Activated CD8-positive, alpha-beta memory T cell treated with anti-CD3 and anti-CD28 coated beads, Interleukin-2, amount 50 U/mL, for 24 hours (primary cell): ENCODE data around the gene PEX26.
"Not testable (repeated sequence)": the region's sequence is repeated elsewhere in the genome, so short reads cannot be mapped to it uniquely, and the experiment has no call there.

Experiments
- DNase-seq: peaks from one replicate; pipeline ENCODE4 v3.0.0-alpha.2; 2020; ENCODE audit errors: extremely low read depth

PEX26 gene

DNA sequence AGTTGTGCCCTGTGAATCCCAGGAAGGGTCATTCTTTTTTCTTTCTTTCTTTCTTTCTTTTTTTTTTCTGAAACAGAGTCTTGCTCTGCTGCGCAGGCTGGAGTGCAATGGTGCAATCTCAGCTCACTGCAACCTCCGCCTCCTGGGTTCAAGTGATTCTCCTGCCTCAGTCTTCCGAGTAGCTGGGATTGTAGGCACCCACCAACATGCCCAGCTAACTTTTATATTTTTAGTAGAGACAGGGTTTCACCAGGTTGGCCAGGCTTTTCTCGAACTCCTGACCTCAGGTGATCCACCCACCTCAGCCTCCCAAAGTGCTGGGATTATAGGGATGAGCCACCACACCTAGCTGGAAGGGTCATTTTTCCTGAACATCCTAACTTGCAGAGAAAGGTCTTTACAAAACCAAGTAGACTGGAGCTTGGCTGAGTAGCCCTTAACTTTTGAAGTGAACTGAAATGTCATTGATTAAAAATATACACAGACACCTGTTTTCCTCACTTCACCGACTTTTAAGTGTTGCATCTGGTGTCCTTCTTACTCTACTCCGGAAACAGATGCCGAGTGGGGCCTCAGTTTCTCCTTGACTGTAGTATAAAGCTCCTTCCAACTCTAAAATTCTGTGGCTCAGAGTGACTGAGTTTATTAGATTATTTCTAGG, 6.4 kb upstream of the PEX26 start:
- DNase-seq: not testable (repeated sequence)

DNA sequence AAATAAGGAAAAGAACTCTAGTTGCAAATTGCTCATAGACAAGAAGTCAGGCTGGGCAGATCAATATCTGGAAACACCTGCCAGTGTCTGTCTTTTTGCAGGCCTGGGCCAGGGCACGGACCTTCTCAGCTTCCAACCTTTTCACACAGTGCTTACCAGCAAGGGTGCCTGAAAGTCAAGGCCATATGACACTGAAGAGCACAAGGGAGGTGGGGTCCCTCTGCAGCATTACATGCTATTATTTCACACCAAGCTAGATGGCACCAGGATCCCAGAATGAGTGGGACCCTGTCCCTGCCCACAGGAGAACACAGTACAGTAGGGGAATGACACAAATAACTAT, 5.9 kb upstream of the PEX26 start:
- no peak for DNase-seq

DNA sequence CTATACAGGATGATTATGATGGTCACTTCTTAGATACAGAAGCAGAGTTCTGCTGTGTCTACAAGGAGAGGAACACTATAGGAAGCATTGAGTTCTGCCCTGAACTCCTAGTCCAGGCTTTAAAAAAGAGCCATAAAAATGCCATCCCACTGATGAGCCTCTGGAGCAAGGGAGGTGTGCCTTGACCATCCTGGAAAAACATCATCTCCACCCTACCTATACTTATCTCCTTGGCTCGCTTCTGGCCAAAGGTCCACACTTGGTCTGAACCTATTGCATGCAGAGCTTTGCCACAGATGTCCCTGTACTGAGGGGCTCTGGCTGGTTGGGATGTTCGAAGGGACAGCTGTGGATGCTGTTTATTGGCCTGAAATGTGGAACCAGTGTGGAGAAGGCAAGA, 4.3 kb upstream of the PEX26 start:
- DNase-seq: no peak

DNA sequence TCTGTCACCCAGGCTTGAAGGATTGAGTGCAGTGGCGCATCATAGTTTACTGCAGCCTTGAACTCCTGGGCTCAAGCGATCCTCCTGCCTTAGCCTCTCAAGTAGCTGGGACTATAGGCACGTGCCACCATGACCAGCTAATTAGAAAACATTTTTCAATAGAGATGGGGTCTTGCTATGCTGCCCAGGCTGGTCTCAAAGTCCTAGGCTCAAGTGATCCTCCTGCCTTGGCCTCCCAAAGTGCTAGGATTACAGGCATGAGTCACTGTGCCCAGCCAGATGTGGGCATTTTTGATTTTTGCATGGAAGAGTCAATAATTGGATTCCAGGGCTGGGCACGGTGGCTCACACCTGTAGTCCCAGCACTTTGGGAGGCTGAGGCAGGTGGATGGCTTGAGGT, 3.9 kb upstream of the PEX26 start:
- DNase-seq: not testable (repeated sequence)

DNA sequence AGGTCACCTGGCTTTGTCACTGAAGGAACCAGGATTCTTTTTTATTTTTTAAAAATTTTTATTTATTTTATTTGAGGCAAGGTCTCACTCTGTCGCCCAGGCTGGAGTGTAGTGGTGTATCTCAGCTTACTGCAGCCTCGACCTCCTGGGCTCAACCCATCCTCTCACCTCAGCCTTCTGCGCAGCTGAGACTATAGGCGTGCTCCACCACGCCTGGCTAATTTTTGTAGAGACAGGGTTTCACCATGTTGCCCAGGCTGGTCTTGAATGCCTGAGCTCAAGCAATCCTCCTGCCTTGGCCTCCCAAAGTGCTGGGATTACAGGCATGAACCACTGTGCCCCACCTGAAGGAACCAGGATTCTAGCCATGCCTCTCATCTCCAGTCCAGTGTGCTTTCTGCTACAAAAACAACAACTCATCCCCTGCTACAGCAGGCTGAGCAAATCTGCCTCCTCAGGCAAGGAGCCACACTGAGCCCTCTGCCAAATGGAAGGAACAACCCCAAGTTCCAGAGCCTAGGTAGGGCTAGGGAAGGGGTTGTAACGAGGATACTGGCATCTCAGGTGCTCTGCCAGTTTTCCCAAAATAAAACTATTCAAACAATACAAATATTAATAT, 2.6 kb upstream of the PEX26 start:
- no peak for DNase-seq

DNA sequence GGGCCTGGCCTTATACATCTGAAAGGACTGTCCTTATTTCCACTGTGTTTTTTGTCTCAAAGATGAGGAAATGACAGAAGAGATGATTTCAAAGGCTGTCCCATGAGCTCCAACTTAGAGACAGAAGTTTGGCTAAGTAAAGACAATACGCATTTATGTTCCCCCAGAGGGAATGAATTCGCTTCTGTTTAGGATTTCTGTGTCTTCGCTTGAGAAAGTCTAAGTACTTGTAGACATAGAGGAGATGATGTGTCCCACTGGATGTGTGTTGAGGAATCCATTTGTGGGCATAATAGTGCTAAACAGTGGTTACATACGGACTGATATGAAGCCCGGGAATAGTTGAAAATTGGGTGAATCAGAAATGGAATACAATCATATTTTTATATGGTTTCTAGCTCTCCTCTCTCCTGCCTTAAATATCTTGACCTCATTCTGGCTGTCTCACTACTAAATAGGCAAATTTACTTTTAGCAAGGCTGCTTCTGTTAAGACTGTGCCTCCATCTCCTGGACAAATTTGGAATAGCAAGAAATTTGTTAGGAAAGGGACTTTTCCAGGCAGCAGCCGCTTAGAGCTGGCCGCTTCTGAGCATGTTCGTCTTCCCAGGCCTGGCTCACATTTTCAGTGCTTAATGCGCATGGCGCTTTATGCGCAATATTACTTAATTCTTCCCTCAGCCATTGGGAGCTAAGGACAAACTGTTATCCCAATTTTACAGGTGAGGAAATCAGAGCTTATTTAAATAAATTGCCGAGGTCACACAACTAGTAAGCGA, 1.9 kb upstream of the PEX26 start:
- no peak for DNase-seq

DNA sequence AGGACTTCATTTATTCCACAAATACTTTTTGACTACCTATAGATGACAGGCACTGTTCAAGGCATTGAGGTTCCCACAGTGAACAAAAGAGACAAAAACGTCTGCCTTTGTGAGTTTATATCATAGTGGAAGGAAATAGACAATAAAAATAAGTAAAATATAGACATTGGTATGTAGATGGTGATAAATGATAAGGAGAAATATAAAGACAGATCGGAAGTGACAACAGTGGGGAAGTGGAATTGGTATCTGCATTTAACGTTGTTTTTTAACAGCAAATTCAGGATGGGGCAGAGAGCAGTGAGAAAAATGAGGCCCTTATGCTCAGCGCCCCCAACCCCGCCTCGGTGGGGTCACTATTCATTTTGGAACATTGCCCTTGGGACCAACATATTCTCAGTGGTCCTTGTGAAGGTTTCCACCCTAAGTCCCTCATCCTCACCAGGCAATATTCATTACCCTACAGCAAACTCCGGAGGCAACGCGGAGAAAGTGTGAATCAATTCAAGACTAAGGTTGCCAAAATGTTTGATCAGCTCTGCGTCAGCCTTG, 627 bp upstream of the PEX26 start:
- no peak for DNase-seq

DNA sequence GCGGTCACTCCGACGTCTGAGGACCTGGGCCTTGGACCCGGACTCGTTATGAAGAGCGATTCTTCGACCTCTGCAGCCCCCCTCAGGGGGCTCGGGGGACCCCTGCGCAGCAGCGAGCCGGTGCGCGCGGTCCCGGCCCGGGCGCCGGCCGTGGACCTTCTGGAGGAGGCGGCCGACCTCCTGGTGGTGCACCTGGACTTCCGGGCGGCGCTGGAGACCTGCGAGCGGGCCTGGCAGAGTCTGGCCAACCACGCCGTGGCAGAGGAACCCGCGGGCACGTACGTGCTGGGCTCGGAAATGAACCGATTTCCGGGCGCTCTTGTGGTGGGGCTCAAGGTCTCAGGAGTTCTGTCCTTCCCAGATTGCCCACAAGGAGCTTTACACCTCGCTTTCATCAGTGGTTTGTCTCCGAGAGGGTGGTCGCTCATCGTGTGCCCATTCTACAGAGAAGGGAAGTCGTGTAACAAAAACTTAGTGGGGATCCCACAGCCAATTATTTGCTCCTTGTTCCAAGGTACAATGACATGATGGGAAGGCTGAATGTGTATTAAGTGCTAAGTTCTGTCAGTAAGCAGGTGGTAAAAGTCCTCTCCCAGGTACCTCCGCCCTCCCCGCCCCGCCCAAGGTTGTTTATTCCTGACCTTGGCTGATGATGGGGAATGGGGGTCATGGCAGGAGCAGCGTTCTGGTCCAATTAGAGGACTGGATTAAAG, 695 bp downstream of the PEX26 start:
- DNase-seq: no peak

DNA sequence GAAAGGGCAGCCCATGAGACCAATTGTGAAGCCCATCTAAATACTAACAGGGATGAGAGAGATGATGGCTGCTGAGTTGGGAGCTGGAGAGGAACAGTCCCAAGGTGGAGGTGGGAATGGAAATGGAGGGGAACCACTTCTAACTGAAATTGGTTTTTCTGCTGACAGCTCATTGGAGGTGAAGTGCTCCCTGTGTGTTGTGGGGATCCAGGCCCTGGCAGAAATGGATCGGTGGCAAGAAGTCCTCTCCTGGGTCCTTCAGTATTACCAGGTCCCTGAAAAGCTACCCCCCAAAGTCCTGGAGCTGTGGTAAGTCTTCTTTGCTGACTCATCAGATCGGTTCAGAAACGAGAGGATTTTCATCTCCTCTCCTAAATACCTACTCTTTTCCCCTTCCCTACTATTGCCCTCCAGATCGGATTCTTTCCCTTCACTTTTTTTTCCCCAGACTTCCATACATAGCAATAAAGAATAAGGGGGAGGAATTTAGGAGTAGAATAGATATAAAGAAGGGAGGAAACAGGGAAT, 2.0 kb downstream of the PEX26 start:
- no peak for DNase-seq

DNA sequence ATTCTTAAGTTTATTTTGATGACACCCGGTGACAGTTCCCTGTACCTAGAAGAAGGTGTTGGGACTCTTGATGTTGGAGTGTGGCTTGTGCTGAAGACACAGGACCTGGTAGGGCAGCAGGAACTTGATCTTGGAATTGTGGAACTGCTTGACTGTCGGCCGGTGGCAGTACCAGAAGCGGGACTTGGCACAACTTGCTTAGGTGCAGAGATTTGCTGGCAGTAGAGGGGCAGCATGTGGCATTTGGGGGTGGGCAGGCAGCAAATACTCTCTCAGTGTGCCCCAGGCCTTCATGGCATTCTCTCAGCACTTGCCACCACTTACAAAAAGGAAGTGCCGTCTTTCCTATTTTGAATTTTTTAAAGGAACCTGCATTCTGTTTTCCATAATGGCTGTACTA, 3.6 kb downstream of the PEX26 start:
- DNase-seq: no peak

DNA sequence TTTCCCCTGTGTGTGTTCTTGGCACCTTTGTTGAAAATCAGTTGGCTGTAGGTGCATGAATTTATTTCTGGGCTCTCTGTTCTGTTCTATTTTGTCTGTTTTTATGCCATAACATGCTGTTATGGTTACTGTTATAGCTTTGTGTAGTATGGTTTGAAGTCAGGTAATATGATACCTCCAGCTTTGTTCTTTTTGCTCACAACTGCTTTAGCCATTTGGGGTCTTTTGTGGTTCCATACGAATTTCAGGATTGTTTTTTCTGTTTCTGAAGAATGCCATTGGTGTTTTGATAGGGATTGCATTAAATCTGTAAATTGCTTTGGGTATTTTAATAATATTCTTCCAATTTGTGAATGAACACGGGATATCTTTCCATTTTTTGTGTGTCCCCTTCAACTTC, 4.7 kb downstream of the PEX26 start:
- DNase-seq: no peak

DNA sequence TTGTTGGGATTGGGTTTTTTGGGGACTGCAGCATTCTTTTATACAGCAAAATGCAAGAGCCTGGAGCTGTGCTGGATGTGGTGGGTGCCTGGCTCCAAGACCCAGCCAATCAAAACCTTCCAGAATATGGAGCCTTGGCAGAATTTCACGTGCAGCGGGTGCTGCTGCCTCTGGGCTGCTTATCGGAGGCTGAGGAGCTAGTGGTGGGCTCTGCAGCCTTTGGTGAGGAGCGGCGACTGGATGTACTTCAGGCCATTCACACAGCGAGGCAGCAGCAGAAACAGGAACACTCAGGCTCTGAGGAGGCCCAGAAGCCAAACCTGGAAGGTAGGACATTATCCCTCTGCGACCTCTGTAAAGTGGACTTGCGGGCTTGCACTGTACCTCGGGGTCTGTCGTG, 5.6 kb downstream of the PEX26 start:
- no peak for DNase-seq

DNA sequence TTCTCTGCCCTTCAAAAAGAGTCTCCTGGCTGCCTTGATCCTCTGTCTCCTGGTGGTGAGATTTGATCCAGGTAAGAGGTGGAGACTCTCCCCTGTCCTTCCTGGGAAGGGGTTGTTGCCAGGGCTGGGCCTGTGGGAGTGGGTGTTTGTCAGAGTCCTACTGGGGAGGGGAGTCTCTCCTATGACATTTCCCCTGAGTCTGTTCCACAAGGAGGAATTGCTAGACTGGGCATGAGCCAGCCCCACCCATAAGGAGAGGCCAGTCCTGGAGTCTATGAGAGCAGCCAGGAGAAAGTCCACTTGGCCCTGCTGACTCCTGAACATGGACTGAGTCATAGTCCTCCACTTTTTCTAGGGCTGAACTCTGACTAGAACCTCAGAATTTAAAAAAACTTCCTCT, 7.4 kb downstream of the PEX26 start:
- no peak for DNase-seq

DNA sequence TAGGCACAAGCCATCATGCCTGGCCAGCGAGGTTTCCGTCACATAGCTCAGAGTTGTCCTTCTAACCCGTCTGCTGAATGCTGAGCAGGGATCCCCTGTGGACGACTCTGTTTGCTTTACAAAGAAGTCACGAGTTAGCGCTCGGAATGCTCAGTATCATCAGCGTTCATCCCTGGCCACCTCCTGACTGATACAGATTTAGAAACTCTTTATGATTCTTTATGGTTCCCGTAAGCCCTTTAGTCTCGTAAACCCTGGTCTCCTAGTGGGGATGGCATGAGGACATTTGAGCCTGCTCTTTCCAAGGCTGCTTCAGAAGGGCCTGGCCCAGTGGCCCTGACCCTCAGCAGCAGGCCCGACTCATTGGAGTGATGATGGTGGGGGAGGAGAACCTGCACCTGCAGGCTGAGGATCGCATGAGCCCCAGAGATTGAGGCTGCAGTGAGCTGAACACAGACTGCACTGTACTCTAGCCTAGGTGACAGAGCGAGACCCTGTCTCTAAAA, 9.6 kb downstream of the PEX26 start:
- no peak for DNase-seq

DNA sequence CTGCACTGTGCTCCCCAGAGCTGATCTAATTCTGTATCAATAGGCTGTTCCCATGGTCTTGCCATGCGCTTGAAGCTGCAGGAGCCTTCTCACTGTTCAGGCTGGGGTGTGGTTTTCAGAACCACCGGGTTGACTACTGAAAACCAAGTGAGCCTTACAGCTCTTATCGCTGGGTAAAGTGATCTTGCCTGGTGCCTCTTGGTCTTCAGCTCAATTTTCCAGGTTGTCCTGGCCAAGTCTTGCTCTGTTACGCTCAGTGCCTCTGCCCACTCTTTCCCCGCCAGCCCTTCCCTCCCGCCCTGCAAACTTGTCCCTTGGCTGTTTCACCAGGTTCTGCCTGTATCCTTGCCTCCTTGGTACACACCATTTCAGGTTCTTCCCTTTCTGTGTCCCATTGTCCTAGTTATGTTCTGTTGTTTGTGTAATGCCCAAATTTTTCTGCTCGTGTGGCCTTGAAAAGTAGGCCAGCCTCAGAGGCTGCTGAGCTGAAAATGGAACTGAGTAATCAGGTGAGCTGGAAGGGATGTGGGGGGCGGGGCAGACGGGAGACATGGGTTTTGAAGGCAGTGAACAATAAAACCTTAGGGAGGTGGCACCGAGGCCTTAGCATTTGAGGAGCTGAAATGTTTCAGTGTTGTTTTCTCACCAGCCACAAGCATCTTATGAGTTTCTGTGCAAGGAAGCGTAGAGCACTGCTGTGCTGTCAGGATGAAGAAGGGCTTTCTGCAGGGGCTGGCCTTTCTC, 11.2 kb downstream of the PEX26 start:
- no peak for DNase-seq

DNA sequence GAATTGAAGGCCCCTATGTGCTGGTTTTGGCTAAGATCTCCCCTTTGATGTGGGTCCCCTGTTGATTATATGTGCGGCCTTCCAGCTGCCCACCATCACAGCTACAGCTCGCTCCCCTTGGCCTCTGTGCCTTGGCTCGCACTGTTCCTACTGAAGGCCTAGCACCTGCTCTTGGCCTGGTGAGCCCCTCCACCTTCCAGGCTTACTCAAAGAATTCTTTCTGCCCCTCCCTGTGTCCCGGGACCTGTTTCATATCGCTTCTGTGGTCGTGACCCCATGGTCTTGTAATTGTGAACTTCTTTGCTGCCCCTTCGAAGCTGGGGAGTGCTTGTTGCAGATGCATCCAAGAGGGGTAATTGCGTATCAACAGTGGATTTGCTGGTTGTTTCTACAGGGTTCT, 12.5 kb downstream of the PEX26 start:
- DNase-seq: no peak

DNA sequence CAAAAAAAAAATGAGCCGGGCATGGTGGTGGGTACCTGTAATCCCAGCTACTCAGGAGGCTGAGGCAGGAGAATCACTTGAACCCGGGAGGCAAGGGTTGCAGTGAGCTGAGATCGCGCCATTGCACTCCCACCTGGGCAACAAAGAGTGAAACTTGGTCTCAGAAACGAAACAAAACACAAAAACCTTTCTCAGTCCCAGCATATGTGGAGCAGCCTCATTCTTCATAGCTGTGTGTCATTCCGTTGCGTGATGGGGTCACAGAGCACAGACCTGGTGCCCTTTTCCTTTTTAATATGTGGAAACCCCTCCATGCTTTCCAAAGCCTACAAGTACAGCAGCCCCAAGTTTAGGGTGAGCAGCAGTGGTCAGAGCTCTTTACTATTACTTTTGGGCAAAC, 13.7 kb downstream of the PEX26 start:
- no peak for DNase-seq

DNA sequence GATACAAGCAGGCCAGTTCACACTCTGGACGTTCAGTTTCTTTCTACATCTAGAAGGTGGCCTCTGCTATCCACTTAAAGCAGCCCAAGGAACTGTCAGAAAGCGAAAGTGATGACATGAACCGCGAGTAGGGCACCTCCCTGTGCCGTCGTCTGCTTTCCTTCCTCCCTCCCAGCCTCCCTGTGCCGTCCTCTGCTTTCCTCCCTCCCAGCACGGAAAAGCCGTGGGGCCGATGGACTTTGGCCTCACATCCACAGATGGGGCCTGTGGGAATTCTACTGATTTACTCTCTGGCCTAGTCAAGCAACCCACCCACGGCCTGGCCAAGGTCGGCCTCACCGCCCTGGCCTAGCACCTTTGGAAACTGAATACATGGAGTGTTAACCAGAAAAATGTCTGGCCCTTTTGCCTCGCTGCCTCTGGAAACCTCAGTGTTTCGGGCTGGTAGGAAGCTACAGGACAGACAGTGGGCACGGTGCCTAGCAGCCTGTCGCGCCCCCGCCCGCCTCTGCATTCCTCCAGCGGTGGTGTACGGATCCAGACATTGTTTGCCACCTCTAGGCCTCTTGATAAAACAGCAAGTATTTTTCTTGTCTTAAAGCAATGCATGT, 14.2 kb downstream of the PEX26 start:
- DNase-seq: no peak

DNA sequence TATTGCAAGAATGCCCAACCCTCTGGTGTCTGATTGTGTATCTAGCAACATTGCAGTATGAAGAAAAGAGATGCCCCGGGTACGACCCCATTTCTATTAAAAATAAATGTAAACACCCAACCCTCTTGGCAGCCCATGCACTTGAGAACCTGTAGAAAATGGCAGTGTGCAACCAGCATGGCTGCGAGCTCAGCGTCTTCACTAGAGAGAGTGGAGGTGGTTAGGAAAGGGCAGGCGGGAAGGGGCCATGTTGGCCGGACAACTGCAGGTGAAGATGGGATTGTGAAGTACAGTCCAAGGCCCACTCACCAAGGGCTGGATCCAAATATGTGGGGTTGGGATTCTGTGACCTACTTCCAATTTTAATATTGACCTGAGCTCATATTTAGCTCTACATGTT, 15.9 kb downstream of the PEX26 start:
- no peak for DNase-seq

DNA sequence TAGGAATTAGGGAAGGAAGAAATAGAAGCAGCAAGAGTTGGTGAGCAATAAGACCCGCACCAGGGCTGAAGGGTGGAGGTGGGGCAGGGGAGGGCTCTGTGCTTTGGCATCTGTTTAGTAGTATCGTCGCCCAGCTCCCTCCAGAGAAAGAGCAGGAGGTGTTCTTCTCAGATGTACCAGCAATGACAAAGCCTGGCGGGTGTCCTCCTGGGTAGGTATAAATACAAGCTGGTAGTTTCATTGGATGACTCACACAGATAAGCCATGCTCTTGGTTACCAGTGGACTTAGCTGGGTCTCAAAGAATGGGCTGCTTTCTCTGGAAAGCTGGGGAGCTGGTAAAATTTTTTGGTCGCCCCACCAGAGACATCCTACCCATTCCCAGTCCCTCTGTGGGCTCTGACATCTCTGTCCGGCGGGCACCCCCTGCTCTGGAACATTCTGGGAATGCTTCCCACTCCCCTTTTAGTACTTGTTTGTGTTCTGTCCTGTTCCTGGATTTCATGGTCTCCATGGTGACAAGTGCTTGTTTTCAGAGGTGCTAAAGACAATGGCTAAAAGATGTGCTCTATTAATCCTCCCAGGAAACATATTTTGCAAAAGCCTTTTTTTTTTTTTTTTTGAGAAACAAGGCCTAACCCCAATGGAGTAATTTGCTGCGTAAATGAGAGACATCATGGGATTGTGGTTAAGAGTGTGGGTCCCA, 17.5 kb downstream of the PEX26 start:
- DNase-seq: no peak
